Erythroblast (primary cell): ENCODE data around the gene BLOC1S5.

Source experiments
- GATA1 ChIP-seq: IDR thresholded peaks from 2 replicates; pipeline ENCODE4 v1.6.1; 2011; ENCODE audit warnings: low read depth, mild to moderate bottlenecking, control low read depth, low read length, moderate library complexity
- POLR2A ChIP-seq: IDR thresholded peaks from 2 replicates; pipeline ENCODE4 v1.6.1; 2011; ENCODE audit warnings: mild to moderate bottlenecking, low read length

DNA sequence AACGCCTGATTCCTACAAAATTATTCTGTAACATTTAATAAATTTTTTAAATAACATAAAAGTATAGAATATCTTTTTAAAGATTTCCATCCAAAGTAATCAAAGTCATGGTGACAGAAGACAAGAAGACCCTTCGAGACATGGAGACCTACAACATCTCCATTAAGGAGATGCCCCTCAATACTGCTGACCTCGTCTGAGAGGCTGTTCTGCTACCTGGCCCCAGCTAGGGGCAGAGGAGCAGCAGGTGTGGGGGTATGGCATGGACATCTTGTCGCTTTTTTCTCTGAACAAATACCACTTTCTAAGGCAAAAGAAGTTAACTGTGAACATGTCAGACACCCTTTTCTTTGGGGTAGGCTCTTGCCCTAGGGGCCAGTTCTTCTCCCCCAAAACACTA lies 44.1 kb downstream of the BLOC1S5 start:
- TF ChIP-seq POLR2A (no peak), GATA1 (no peak)
